HEK293 (cell line): ENCODE data around the gene ATP2A3.

Experiments used
- CTCF ChIA-PET: fragments of 350-600 bp; formaldehyde crosslinking; extraction: SDS; loops from one replicate; lab custom pipeline; 2021; ENCODE audit warnings: antibody characterized with exemption; lab: Yijun Ruan, JAX
- POLR2A ChIA-PET: fragments of 300-600 bp; formaldehyde crosslinking; extraction: SDS; loops from one replicate; lab custom pipeline; 2020; ENCODE audit warnings: antibody characterized with exemption, inconsistent platforms; lab: Yijun Ruan, JAX
- H3K27ac ChIP-seq: fragments of 200-500 bp; sonication (Bioruptor generic); 2 replicates; pipeline ENCODE4 v1.5.1; 2014; ENCODE audit warnings: low read depth, low read length, control low read depth, inconsistent platforms; ENCODE audit errors: extremely low read depth
- H3K36me3 ChIP-seq, 2 experiments: fragments of 200-500 bp in 1 of 2; sonication (Bioruptor generic) in 1 of 2; 1 replicate in 1 of 2; 2 replicates in 1 of 2; pipeline ENCODE4 v1.5.1; 2014 to 2017; ENCODE audit warnings: inconsistent platforms in 2 of 2, low read length in 2 of 2; ENCODE audit not compliant: control insufficient read depth in 2 of 2, insufficient read depth in 1 of 2
- H3K4me1 ChIP-seq: fragments of 200-500 bp; sonication (Bioruptor generic); 2 replicates; pipeline ENCODE4 v1.5.1; 2014; ENCODE audit warnings: mild to moderate bottlenecking, low read length, inconsistent platforms; ENCODE audit not compliant: control insufficient read depth, insufficient read depth
- H3K4me3 ChIP-seq: 2 replicates; pipeline ENCODE4 v1.5.1; 2011; ENCODE audit warnings: low read depth, mild to moderate bottlenecking, control low read depth, low read length, moderate library complexity
- H3K9me3 ChIP-seq: fragments of 200-500 bp; sonication (Bioruptor generic); 2 replicates; pipeline ENCODE4 v1.5.1; 2014; ENCODE audit warnings: low read depth, low read length, inconsistent platforms; ENCODE audit not compliant: control insufficient read depth, insufficient read depth
- GLIS2 ChIP-seq: fragments of 450-650 bp; formaldehyde crosslinking; IDR thresholded peaks from 2 replicates; pipeline ENCODE4 v1.5.1; 2016; ENCODE audit warnings: missing biosample characterization, missing genetic modification characterization
- HIC1 ChIP-seq: fragments of 450-650 bp; formaldehyde crosslinking; IDR thresholded peaks from 2 replicates; pipeline ENCODE4 v1.5.1; 2016; ENCODE audit warnings: missing biosample characterization, missing genetic modification characterization
- INSM2 ChIP-seq: fragments of 450-650 bp; formaldehyde crosslinking; IDR thresholded peaks from 2 replicates; pipeline ENCODE4 v1.5.1; 2016; ENCODE audit warnings: missing biosample characterization, missing genetic modification characterization
- KLF10 ChIP-seq: fragments of 450-650 bp; IDR thresholded peaks from 2 replicates; pipeline ENCODE4 v1.5.1; 2018; ENCODE audit warnings: missing biosample characterization, mild to moderate bottlenecking, missing genetic modification characterization
- MEIS1 ChIP-seq: sonication (generic); formaldehyde crosslinking; IDR thresholded peaks from 2 replicates; pipeline ENCODE4 v1.8.1; 2022; ENCODE audit warnings: missing genetic modification reagents, mild to moderate bottlenecking, borderline replicate concordance
- SETDB1 ChIP-seq: IDR thresholded peaks from one replicate; pipeline ENCODE4 v1.6.1; 2017; ENCODE audit warnings: mild to moderate bottlenecking, low read length, moderate library complexity, mixed read lengths; ENCODE audit not compliant: insufficient read length
- WT1 ChIP-seq: fragments of 450-650 bp; formaldehyde crosslinking; IDR thresholded peaks from 2 replicates; pipeline ENCODE4 v1.5.1; 2016; ENCODE audit warnings: missing biosample characterization, missing genetic modification characterization
- ZBTB1 ChIP-seq: fragments of 450-650 bp; formaldehyde crosslinking; IDR thresholded peaks from 2 replicates; pipeline ENCODE4 v1.5.1; 2016; ENCODE audit warnings: missing biosample characterization, missing genetic modification characterization
- ZBTB26 ChIP-seq: fragments of 450-650 bp; formaldehyde crosslinking; optimal IDR thresholded peaks from 2 replicates; pipeline ENCODE3; 2016; ENCODE audit warnings: missing biosample characterization, mild to moderate bottlenecking, missing genetic modification characterization
- ZBTB7A ChIP-seq: fragments of 450-650 bp; formaldehyde crosslinking; IDR thresholded peaks from 2 replicates; pipeline ENCODE4 v1.5.1; 2016; ENCODE audit warnings: low read depth, missing biosample characterization, missing genetic modification characterization
- ZBTB8A ChIP-seq: fragments of 450-650 bp; formaldehyde crosslinking; IDR thresholded peaks from 2 replicates; pipeline ENCODE4 v1.5.1; 2016; ENCODE audit warnings: missing biosample characterization, missing genetic modification characterization
- ZEB2 ChIP-seq: fragments of 450-650 bp; formaldehyde crosslinking; IDR thresholded peaks from 2 replicates; pipeline ENCODE4 v1.5.1; 2016; ENCODE audit warnings: missing biosample characterization, missing genetic modification characterization
- ZNF18 ChIP-seq: fragments of 450-650 bp; formaldehyde crosslinking; IDR thresholded peaks from 2 replicates; pipeline ENCODE4 v1.5.1; 2016; ENCODE audit warnings: missing biosample characterization, missing genetic modification characterization
- ZNF184 ChIP-seq: fragments of 450-650 bp; IDR thresholded peaks from 2 replicates; pipeline ENCODE4 v1.5.1; 2018; ENCODE audit warnings: missing biosample characterization, mild to moderate bottlenecking, missing genetic modification characterization
- ZNF366 ChIP-seq: fragments of 450-650 bp; formaldehyde crosslinking; conservative IDR thresholded peaks from 2 replicates; pipeline ENCODE4 v1.5.1; 2016; ENCODE audit warnings: missing biosample characterization, missing genetic modification characterization
- ZNF37A ChIP-seq: fragments of 450-650 bp; IDR thresholded peaks from 2 replicates; pipeline ENCODE4 v1.5.1; 2018; ENCODE audit warnings: missing biosample characterization, missing genetic modification characterization
- ZNF391 ChIP-seq: fragments of 450-650 bp; formaldehyde crosslinking; IDR thresholded peaks from 2 replicates; pipeline ENCODE4 v1.5.1; 2016; ENCODE audit warnings: low read depth, missing biosample characterization, missing genetic modification characterization, borderline replicate concordance
- ZNF501 ChIP-seq: fragments of 450-650 bp; formaldehyde crosslinking; IDR thresholded peaks from 2 replicates; pipeline ENCODE4 v1.5.1; 2016; ENCODE audit warnings: missing biosample characterization, missing genetic modification characterization
- ZNF555 ChIP-seq: fragments of 450-650 bp; formaldehyde crosslinking; conservative IDR thresholded peaks from 2 replicates; pipeline ENCODE4 v1.5.1; 2017; ENCODE audit warnings: missing biosample characterization, mild to moderate bottlenecking, missing genetic modification characterization, inconsistent platforms
- ZNF560 ChIP-seq: fragments of 450-650 bp; formaldehyde crosslinking; IDR thresholded peaks from 2 replicates; pipeline ENCODE4 v1.5.1; 2017; ENCODE audit warnings: missing biosample characterization, missing genetic modification characterization, borderline replicate concordance
- ZNF580 ChIP-seq: fragments of 450-650 bp; formaldehyde crosslinking; IDR thresholded peaks from 2 replicates; pipeline ENCODE4 v1.5.1; 2016; ENCODE audit warnings: missing biosample characterization, missing genetic modification characterization
- ZNF585B ChIP-seq: fragments of 450-650 bp; formaldehyde crosslinking; IDR thresholded peaks from 2 replicates; pipeline ENCODE4 v1.5.1; 2016; ENCODE audit warnings: missing biosample characterization, missing genetic modification characterization
- ZNF626 ChIP-seq: fragments of 450-650 bp; sonication (Bioruptor Pico); formaldehyde crosslinking; IDR thresholded peaks from 2 replicates; pipeline ENCODE4 v1.5.1; 2018; ENCODE audit warnings: missing biosample characterization, missing genetic modification characterization, inconsistent platforms
- ZNF645 ChIP-seq: fragments of 450-650 bp; formaldehyde crosslinking; IDR thresholded peaks from 2 replicates; pipeline ENCODE4; 2016; ENCODE audit warnings: missing biosample characterization, missing genetic modification characterization
- ZNF654 ChIP-seq: fragments of 450-650 bp; formaldehyde crosslinking; IDR thresholded peaks from 2 replicates; pipeline ENCODE4 v1.5.1; 2016; ENCODE audit warnings: low read depth, missing biosample characterization, missing genetic modification characterization
- ZNF664 ChIP-seq: fragments of 450-650 bp; formaldehyde crosslinking; IDR thresholded peaks from 2 replicates; pipeline ENCODE4 v1.5.1; 2016; ENCODE audit warnings: missing biosample characterization, missing genetic modification characterization
- ZNF670 ChIP-seq: fragments of 450-650 bp; formaldehyde crosslinking; IDR thresholded peaks from 2 replicates; pipeline ENCODE4 v1.5.1; 2016; ENCODE audit warnings: missing biosample characterization, missing genetic modification characterization, low read depth
- ZNF701 ChIP-seq: fragments of 450-650 bp; formaldehyde crosslinking; IDR thresholded peaks from 2 replicates; pipeline ENCODE4 v1.5.1; 2016; ENCODE audit warnings: missing biosample characterization, missing genetic modification characterization
- ZNF76 ChIP-seq: fragments of 450-650 bp; formaldehyde crosslinking; IDR thresholded peaks from 2 replicates; pipeline ENCODE4; 2016; ENCODE audit warnings: low read depth, missing biosample characterization, missing genetic modification characterization, borderline replicate concordance
- ZNF776 ChIP-seq: fragments of 450-650 bp; formaldehyde crosslinking; IDR thresholded peaks from 2 replicates; pipeline ENCODE4 v1.5.0; 2017; ENCODE audit warnings: missing biosample characterization, missing genetic modification characterization, borderline replicate concordance
- ZNF843 ChIP-seq: fragments of 450-650 bp; formaldehyde crosslinking; IDR thresholded peaks from 2 replicates; pipeline ENCODE4 v1.5.1; 2016; ENCODE audit warnings: missing biosample characterization, missing genetic modification characterization

Gene ATP2A3

GRCh38 chr17:3965118-3965800 lies 1.0 kb upstream of the ATP2A3 start:
- H3K36me3 ChIP-seq: no peaks in the 10 kb centered on the region
- CTCF ChIA-PET: interaction anchor here (0.6 to 2.2 kb wide), 5 partner anchors 8 to 122 kb away, joined by 3 to 8 read pairs (median 5); no protein-coding TSS in a partner anchor
- no peak overlapping the region for H3K27ac ChIP-seq
- no peaks in the 10 kb centered on the region for H3K9me3 ChIP-seq
- peaks cover 6% of the 10 kb centered on the region; the same call in 1 of the 2 replicates for H3K4me1 ChIP-seq
- POLR2A ChIA-PET: interaction anchor here (0.6 to 1.0 kb wide), 7 partner anchors 9 to 458 kb away, joined by 3 to 4 read pairs (median 3); partner anchors contain the start of genes CTNS, P2RX1 and SHPK
- H3K4me3 ChIP-seq: no peak overlapping the region
- TF ChIP-seq ZNF654 (tag by site-specific recombination) (no peak), ZNF701 (tag by site-specific recombination) (no peak), ZNF645 (tag by site-specific recombination) (no peak), ZNF626 (tag by site-specific recombination) (no peak), ZEB2 (0 out of 2 replicates have a peak, but pooled peaks have one; percentile 14), ZNF776 (tag by site-specific recombination) (no peak), ZBTB1 (tag by site-specific recombination) (no peak), ZNF501 (no peak), ZNF555 (tag by site-specific recombination) (no peak), ZNF580 (no peak), ZNF76 (tag by site-specific recombination) (no peak), ZNF843 (tag by site-specific recombination) (no peak), INSM2 (no peak), ZNF184 (tag by site-specific recombination) (no peak), ZNF391 (tag by site-specific recombination) (no peak), KLF10 (tag by site-specific recombination) (no peak), SETDB1 (no peak), ZNF670 (no peak), WT1 (tag by site-specific recombination) (no peak), ZBTB8A (tag by site-specific recombination) (no peak), ZNF664 (tag by site-specific recombination) (no peak), ZNF585B (no peak), ZNF37A (tag by site-specific recombination) (no peak), GLIS2 (tag by site-specific recombination) (peak; percentile 33; the same call in 1 of the 2 replicates), ZNF366 (tag by site-specific recombination) (peak; percentile 60), ZNF18 (tag by site-specific recombination) (no peak), ZNF560 (tag by site-specific recombination) (no peak), HIC1 (no peak), MEIS1 (CRISPR knock-in tag) (no peak), ZBTB26 (tag by site-specific recombination) (no peak), ZBTB7A (tag by site-specific recombination) (no peak)
